T-helper 1 cell (primary cell): Measurements from ENCODE around the gene ADORA1.
A peak's percentile ranks its signal among the peaks of the same experiment; 100 is the strongest.

Experiments
- DNase-seq, 5 donors: peaks; one replicate each; pipeline ENCODE4 v3.0.0-alpha.2; 2012 to 2020

The ADORA1 gene

DNA sequence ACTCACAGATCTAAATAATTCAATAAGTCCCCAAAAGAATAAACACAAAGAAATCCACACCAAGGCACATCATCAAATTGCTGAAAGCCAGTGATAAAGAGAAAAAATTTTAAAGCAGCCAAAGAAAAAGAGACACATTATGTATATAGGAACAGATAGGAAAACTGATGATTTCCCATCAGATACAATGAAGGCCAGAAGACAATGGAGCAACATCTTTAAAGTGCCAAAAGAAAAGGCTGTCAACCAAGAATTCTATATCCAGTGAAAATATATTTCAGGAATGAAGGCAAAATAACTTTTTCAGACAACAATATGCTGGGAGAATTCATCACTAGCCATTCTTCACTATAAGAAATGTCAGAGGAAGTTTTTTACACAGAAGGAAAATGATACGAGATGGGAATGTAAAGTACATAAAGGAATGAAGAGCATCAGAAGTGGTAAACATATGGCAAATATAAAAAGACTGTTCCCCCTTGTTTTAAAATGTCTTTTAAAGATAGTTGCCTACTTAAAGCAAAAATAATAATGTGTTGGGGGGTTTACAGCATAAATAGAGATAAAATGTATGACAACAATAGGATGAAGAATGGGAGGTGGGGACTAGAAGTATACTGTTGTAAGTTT is 32.4 kb upstream of the ADORA1 start:
- no peak for DNase-seq

DNA sequence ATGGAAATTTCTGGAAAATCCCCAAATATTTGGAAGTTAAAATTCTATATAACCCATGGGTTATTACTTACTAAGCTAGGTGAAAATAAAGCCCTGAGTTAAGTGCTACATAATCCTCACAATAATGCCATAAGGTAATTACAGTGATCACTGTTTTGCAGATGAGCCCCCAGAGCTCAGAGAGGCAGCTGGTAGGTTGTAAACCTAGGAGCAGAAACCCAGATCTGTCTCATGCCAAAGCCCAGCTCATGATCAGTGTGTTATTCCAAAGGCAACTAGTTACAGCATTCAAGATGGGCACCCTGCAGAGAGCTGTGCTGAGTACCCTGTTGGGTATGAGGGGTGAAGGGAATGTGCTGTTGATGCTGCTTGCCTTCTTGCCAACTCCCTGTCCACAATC is 31.0 kb upstream of the ADORA1 start:
- no peak for DNase-seq

DNA sequence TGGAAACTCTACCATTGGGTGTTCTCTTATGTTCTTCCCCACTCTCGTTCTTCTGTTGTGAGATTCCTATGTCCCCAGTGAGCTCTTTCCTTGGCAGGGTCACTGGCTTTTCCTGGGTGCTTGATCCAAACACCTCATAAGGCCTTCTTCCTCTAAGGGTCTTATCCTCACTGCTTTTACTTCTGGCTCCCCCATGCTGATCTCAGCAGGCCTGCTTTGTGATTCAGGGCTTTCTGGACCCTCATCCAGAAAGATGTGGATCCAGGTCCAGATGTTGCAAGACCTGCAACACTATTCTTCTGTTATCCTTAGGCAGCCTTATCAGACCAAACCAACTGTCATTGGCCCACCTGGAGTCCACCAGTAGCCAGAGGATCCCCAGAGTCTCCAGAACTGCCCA is 30.5 kb upstream of the ADORA1 start:
- no peak for DNase-seq

DNA sequence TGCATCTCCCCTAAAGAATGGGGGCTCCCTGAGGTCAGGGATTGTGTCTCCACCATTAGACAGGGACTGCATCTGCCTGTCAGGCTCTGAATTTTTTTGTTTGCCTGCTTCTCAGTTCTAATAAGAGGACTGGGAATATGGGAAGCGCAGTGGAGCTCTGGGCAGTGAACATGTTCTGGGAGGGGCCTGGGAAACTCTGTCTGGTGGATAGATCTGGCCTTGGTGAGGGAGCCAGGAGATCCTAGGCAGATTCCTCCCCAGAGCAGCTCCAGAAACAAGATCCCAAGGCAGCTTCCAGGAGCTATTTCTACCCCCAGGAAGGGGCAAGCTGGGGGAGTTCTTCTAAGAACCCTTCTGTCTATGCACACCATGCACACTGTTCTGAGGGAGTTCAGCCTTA is 29.1 kb upstream of the ADORA1 start:
- DNase-seq, result no peak

DNA sequence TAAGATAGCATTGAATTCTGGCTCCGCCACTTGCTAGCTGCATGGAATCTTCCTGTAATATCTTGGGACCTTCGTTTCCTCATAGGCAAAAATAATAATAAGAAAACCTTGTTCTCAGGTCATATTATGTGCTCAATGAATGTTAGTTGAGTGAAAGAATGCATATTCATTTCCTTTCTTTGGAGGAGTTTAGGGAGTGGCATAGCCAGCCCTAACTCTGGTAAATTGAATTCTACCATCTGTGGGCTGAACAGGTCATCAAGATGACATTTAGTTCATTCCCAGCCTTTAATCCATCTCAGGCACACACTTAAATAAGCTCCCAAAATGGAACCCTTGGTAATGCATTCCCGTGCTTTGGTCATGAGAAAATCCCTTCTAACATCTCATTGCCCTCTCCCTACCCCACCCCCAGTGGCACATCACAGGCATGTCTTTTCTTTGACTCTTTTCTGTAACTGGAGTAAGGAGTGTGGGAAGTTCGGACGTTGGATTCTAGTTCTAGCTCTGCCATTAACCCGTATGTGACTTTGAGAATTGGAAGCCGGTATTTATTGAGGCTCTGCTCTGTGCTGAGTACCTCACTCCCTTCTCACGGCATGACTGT is 28.5 kb upstream of the ADORA1 start:
- no peak for DNase-seq

DNA sequence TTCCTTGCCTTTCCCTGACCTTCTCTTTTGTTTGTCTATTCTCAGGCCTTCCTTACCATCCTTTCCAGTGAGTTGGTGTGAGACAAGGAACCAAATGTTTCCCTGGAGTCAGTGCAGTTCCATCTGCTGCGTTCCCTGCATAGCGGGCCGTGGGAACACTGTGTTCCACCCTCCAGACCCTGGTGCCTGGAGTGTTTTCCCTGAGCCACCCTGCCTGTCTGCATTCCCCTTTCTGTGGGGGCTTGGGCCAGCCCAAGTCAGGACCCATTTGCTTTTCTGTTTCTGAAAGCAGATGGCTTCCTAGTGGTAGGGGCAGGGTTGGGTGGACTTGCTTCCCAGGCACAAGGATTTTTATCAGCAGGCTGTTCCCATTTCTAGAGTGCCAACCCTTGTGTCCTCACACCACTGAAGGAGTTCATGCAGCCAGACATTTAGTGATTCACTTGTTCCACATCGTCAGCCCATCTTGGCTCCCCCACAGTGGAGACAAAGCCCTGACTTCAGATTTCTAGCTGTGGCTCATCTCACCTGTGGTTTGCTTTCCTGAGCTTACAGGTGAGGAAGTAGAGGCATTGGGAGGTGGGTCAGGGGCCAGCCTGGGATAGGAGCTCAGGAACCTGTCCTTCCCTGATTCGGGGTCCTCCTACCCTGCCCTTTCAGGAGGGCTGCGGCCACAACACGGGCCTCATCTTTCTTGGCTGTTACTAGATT is 27.6 kb upstream of the ADORA1 start:
- DNase-seq, result no peak

DNA sequence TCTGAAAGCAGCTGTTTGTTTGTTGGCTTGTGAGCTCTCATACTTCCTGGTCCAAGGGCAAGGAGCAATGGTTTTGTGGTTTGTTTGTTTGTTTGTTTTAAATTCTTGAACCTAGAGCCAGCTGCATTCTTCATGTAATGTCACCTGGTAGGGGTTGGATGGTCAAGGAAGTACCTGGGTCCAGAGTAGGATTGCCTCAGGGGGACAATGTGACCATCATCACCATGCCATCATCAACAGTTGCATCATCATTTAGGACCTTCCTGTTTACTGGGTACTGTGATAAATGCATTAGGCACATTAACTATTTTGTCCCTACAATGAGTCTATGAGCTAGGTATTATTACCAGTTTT is 27.0 kb upstream of the ADORA1 start:
- no peak for DNase-seq

DNA sequence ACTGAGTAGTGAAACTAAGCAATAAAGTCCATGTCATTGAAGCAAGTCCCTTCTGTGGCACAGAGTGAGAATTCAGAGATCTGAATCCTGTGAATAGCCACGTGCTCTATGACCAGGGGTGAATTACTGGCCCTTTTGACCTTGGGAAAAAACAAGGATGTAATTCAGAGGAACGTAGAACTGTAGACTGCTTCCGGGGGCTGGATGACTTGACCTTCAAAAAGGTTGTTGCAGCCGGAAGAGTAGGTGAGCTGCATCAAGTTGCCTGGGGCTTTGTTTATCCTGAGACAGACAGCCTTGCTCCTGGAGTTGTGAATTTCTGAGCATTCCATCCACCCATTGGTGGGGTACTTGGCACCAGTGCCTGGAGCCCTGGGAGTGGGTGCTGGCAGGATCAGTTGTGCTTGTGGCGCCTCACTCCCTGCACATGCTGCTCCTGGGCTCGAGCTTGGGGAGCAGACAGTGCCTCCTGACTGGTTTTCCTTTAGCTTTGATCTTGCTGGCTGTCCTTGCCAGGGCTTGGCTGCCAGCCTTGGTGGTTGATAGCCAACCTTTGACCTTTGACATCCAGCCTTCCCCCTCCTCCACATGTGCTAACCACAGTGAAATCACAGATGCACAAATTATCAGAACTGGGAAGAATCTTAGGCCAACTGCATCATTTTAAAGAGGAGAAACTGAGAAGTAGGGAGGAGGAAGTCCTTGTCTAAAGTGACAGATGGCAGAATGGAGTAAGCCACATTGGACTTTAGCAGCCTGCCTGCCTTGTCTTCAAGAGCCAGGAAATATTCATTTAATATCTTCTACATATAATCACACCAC is 25.5 kb upstream of the ADORA1 start:
- DNase-seq, result no peak

DNA sequence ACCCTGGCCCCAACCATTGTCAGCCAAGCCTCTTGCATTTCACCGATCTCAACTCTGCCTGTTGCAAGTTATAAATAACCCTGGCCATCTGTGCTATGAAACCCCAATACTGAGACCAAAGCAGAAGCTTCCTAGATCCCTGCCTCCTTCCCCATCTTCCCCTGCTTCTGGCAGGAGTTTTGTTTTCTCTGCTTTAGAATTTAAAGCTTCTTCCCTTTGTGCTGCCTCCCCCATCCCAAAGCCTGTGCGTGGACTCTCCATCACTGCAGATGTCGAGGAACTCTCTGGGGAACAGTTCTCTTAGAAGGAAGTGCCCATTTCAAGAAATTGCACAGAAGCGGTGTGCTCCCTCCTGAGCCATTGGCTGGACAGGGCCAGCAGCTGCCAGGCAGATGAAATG is 24.3 kb upstream of the ADORA1 start:
- no peak for DNase-seq

DNA sequence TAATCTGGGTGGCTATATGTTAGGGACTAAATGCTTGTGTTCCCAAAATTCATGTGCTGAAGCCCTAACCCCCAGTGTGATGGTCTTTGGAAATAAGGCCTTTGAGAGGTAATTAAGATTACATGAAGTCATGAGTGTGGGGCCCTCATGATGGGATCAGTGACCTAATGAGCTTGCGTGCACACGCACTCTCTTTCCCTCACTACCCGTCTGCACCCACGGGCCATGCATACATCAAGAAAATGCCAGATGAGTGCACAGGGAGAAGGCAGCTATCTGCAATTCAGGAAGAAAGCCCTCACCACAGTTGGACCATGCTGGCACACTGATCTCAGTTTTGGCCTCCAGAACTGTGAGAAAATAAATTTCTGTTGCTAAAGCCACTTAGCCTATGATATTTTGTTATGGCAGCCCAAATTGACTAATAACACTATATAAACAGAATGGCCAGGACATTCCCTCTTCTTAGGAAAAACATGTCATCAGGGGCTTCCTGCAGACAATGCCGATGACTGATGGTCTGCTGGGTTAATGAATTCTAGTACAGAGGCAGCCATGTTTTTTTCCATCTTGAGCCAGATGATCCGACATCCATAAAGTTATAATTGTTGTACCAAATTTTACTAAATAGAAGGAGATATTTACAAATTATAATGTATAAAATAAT is 23.6 kb upstream of the ADORA1 start:
- DNase-seq, result no peak

DNA sequence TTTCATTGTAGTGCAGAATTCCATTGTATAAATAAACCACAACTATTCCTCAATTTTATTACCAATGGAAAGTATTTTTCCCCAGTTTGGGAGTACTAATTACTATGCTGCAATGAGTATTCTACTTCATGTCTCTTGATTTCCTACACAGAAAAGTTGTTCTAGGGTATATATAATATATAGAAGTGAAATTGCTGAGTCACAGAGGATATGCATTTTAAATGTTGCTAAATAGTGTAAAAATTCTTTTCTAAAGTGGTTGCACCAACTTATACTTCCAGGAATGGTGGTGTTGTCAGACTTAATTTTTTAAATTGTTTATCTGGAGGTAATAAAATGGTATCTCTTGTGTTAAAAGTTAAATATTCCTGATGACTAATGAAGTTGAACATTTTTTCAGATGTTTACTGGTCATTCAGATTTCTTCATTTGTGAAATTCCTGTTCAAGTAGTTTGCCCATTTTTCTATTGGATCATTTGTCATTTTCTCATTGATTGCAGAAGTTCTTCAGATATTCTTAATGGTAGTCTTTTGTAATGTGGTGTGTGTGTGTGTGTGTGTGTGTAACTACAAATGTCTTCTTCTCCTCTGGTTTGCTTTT is 22.6 kb upstream of the ADORA1 start:
- no peak for DNase-seq

DNA sequence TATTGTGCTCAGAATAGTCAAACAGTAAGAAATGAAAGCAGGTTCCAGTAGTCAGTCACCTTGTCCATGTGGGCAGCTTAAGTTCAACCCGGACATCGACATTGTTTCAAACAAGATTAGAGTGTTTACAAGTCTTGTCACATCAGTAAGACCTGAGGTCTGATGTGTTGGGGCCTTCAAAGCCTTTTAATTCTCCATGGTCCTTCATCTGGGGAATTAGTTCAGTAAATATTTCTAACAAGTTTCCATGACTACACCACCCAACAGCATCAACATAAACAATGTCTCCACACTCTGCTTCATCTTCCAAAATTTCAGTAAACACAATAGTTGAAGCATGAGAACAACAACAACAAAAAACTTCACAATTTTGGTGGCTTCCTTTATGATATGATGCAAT is 15.1 kb upstream of the ADORA1 start:
- DNase-seq, result no peak

DNA sequence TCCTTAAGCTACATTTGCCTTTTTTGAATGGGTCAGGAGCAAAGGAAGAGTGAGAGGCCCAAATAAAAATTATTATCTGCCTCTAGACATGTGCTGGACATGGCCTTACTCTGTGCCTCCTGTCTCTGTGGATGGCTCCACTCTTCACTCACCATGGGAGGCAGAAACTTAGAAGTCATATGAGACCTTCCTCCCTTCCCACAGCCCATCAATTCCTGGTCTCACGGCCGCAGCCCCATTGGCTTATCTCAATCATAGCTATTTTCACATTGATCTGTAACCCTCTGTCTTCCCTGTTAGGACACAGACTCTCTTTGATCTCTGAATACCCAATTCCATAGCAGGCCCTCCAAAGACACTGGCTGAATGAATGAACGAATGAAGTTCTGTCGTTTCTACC is 14.2 kb upstream of the ADORA1 start:
- no peak for DNase-seq

DNA sequence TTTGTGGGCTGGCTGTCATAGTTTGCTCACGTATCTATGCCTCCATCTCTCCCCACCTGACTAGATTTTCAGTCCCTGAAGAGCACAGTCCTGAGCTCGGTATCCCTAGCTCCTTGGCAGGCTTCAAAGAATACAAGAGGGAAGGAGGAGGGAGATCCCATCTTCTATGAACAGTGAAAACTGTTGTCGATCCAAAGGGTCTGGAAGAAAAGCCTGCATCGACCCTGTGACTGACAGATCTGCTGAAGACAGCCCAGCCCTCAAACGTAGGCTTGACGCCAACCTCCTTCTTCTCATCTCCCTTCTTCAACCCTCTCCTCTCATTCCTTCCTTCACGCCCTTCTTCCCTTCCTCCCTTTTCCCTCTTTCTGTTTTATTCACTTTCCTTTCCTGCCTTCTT is 13.3 kb upstream of the ADORA1 start:
- no peak for DNase-seq

DNA sequence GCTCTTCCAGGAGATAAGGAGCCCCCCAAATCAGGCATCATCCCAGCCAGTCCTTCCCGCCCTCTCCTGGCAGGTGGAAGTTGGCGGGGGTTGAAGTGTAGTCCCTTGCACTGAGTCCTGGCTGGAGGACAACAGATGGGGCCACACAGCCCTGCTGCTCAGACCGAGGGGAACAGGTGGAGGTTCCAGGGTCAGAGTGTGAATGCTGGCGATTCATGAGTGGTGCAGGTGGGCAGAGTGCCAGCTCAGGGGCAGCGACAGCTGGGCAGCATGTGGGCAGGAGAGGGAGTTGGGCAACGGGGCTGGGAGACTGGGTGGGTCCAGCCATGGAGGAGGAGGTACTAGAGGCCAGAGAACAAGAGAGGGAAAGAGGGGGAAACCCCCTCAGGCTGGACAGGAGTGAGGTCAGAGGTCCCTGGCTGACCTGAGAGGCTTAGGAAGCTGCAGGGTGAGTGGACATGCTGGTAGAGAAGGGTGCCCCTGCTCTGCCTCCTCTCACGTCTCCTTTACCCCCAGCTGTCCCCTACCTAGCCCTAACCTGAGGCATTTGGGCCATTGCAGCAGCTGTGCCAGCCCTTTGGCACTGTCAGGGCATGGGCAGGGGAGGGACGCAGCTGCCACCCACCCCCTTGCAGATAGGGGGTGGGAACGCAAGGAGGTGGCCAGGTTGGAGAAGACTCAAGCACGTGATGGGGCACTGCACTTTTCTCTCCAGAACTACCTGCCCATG is 11.3 kb upstream of the ADORA1 start:
- DNase-seq, result no peak

DNA sequence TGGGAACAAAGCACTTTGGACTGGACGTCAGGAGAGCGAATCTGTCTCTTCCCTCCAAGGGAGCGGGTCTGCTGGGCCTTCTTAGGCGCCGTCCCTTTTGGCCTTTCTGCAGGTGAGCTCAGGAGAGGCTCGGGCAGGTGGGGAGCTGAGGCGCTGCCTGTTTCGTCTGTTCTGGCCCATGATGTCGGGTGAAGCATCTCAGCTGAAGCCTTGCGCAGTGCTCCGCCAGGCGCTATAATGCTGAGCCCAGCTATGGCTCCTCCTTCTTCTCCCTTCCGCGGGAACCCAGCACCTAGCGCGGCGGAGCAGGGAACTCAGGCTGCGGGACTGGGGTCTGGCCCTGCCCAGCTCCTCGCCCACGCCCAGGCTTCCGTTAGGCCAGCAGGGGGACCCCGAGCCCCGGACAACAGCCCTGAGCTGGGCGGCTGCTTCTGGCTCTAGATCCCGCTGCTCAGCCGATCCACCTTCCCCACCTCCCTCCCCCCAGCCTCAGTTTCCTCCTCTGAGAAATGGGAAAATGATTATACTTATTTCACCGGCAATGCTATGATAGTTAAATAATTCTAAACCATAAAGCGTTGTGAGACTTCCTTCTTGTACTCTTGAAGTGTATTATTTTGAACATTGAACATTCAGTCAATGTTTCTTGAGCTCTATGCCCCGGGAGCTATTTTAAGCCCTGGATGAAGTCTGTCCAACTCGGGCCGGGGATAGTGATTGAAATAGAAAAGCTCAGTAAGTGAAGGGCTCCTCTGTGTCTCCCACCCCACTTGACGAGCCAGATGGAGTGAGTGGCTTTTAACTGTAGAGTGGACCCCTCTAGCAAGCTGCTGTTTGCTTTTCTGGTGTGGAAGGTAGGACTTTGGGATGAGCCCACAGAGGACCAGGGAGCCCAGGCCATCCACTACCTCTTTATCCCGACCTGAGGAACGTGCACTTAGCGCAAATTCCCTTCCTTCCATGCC is 9.6 kb upstream of the ADORA1 start:
- peak in 1 of 5 donors; percentile 19 for DNase-seq

DNA sequence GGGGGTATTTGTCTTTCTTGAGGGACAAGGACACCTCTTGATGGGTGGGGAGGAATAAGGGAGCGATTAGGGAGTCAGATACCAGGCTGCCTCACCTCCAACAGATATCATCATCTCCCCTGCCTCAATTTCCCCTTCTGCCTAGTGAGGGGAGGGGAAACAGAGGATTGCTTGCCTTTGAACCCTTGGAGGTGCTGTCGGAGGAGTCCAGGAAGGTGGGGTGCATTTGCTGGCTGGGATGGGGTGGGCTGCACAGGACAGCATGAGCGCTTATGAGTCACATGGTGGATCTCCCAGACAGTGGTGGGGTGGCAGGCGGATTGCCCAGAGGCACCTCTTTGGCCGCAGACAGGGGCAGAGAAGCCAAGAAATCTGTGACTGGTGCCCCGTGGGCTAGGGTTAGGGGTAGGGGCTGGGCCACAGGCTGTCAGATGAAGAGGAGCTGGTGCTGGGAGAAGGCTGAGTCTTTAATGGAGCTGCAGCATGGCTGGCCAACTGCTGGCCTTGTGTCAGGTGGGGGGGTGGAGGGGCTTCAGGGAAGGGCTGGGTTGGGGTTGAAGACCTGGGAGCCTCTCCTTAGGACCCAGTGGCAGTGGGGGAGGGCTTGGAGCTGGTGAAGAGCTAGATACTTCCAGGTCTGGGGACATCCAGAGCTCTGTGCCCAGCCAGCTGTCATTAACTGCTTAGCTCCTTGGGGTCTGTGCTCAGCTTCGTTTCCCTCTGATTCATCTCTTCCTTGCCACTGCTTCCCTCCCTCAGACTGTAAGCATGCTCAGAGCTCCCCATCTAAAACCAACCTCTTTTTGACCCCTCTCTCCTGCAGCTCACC is 7.0 kb upstream of the ADORA1 start:
- DNase-seq, result no peak

DNA sequence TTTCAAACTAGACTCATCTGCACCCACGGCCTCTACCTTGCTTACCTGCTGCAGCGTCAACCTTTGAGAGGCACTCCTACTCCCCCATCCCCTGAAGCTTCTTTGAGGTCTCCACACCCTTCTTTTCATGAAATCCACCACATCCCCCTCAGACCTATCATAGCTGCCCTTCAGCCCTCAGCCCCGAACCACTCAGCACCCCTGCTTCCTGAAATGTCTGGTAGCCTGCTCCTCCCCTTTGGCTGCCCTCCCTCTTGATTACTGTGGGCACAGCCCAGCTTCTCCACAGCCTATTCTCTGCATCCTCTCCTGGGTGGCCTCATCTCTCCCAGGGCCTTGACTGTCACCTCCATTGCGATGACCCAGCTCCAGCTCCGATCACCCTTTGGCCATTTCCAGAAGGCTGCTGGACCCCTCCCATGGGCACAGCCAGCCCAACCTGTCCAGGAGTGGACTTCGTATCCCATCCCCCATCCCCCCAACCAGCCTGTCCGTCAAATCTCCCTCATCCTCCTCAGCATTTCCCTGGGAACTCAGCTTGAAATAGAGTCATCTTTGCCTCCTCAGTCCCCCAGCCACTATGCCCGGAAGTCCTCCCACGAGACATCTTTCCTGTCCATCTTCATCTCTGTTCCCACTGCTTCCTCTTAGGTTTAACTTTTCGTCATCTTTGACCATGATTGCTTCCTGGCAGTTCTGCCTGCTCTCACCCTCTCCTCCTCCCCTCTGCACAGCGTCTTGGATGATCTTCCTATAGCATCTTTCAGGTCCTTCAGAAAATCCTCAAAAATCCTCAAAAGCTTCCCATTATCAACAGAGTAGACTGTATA is 6.1 kb upstream of the ADORA1 start:
- DNase-seq, result no peak

DNA sequence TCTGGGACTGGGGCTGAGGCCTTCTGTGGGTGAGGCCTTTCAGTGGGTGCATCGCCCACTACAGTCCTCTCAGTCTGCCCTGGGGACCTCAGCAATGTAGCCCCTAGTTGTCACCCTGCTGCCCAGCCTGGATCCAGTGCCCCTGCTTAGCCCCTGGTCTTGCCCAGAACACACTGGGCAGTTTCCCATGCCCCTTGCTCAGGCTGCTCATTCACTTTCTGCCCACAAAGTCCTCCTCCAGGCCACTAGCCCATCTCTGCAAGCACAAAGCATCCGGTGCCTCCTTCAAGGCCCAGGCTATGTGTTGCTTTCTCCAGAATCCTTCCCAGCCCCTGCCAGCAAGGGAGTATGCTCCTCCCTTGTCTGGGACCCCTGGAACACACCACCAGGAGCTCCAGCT is 5.4 kb upstream of the ADORA1 start:
- no peak for DNase-seq
